Measurements from ENCODE around the gene S100B.
"Not testable (repeated sequence)": the region's sequence is repeated elsewhere in the genome, so short reads cannot be mapped to it uniquely, and the experiment has no call there.

The S100B gene

DNA sequence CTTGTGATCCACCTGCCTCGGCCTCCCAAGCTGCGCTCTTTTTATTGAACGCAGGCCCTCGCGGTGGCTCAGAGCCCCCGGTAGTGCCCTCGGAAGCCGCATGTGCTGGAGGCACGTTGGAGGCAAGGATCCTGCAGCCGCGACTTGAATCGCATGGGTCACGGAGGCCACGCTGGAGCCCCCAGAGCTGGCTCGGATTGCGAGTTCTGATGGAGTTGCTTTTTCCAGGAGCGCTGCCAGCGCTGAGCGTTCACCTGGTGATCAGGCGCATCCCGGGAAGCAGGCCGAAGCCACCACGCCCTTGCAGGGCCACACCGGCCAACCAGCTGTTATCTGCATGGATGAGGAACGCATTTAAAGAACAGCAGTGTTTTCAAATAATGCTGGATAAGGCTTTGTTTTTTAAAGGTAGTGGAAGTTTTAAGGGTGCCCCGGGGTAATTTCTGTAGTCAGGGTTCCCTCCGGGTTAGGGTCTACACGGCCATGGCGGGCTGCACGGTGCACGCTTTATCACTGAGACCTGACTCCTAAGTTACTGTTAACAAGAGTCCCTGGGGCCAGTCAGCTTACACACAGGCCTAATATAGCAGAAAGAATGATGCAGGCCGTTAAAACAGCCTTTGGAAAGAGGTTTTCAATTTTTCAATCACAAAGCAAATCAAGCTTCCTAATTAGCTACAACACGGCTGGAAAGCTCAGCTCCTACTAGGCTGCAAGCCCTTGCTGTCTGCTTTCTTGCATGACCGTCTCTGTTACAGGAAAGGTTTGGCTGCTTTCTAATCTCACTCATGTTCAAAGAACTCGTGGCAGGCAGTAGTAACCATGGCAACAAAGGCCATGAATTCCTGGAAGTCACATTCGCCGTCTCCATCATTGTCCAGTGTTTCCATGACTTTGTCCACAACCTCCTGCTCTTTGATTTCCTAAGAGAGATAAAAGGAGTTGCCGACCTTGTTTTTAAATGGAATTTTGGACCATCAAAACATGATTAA, 6.0 kb downstream of the S100B start:
- DNase-seq = no peak

DNA sequence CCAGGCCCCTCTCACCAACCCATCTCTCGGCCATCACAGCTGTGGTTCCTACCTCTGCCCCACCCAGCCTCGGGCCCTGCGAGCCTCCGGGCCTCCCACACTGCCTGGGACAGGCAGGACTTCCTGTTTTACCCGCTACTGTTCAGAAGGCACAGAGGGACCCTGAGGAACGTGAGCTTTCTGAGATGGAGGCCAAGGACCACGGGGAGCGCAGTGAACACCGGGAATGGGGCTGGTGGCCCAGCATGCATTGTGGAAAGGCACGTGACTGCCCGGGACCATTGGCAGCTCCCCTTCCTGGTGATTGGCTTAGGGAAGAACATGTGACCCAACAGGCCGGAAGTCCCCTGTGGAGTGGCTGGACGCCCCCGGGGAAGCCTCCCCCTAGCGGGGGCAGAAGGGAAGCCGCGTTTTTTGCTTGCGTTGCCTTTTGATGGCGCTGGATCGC, 7.0 kb downstream of the S100B start:
- DNase-seq = no peak

DNA sequence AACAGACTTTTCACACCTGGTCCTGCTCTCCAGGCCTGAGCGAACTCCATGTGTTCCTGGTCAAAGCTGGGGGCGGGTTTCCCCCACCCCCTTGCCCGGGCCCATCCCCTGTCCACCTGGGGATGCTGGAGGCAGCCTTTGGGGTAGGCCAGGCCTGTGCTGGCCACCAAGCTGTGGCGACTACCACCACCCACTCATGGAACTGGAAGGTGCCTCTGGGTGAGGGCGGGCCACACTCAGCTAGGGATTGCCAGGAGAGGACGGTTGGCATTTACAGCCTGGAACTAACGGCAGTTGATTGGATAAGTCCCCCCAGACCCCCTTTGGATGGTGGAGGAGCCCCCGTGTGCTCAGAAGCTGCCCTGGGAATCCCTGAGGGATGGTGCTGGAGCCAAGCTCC, 7.9 kb downstream of the S100B start:
- no peak for DNase-seq

DNA sequence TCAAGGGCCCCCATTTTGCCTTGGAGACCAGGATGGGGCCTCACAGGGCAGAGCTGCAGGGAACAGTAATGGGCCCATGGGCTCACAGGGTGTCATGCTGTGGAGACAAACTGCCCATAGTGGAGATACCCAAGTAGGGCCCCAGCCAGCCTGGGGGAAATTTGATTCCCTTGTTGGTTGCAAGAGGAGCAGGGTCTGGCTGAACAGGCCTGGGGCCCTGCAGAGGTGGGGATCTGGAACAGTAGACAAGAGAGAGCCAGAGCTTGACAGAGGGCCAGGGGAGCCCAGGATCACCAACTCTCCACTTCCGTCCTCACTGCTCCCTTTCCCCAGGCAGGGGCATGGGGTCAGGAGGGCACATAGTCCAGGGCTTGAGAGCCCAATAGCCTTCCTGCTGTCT, 8.7 kb downstream of the S100B start:
- no peak for DNase-seq

DNA sequence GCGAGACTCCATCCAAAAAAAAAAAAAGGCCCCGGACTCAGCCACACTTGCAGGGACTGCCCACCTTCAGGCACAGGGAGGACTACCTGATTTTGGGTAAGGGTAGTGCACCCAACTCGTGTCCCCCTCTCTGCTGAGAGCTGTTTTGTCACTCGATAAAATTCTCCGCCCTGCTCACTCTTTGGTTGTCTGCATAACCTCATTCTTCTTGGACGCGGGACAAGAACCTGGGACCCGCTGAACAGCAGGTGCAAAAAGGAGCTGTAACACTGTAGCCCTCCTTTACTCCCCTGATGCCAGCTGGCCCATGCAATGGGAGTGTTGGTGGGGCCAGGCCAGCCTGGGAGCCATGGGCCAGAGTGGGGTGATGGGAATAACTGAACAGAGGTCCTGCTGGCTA, 10.6 kb downstream of the S100B start:
- no peak for DNase-seq

DNA sequence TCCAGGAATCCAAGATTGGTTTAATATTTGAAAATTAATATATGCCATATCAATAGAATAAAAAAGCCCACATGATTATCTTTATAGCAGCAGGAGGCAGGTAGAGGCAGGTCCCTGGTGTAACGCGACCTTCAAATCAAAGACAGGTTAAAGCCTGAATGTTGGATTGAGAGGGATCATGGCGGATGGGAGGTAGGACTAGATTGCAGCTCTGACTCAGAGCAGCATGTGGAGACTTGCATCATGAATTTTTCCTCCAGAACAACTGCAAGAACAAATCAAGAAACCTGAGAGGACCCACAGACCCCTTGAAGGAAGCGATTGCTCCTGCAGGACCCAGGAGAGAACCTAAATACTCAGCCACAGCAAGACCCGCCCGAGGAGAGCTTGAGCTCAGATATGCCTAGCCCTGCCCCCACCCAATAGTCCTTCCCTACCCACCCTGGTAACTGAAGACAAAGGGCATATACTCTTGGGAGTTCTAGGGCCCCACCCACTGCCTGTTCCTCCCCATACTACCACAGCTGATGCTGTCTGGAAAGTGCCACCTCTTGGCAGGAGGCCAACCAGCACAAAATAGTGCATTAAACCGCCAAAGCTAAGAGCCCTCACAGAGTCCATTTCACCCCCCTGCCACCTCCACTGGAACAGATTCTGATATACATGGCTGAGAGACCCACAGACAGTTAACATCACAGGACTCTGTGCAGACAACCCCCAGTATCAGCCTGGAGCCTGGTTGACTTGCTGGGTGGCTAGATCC, 19.5 kb downstream of the S100B start:
- no peak for DNase-seq

DNA sequence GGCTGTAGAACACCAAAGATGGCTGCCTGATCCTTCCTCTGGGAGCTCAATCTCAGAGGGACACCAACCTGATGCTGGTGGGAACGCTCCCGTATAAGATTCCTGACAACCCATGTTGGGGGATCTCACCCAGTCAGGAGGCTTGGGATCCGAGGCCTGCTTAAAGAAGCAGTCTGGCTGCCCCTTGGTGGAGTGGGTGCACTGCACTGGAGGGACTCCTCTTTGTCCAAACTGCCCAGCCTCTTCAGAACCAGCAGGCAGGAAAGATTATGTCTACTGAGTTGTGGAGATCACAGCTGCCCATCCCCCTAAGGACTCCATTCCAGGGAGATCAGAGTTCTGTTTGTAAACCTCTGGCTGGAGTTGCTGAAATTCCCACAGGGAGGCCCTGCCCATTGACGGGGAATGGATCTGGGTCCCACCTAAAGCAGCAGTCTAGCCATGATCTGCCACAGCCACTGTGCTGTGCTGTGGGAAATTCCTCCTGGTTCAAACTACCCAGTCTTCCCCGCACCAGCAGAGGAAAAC, 23.0 kb downstream of the S100B start:
- no peak for DNase-seq

DNA sequence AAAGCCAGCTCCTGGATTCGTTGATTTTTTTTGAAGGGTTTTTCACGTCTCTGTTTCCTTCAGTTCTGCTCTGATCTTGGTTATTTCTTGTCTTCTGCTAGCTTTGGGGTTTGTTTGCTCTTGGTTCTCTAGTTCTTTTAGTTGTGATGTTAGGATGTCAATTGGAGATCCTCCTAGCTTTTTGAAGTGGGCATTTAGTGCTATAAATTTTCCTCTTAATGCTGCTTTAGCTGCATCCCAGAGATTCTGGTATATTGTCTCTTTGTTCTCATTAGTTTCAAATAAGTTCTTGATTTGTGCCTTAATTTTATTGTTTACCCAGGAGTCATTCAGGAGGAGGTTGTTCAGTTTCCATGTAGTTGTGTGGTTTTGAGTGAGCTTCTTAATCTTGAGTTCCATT, 25.5 kb downstream of the S100B start:
- not testable (repeated sequence) for DNase-seq

DNA sequence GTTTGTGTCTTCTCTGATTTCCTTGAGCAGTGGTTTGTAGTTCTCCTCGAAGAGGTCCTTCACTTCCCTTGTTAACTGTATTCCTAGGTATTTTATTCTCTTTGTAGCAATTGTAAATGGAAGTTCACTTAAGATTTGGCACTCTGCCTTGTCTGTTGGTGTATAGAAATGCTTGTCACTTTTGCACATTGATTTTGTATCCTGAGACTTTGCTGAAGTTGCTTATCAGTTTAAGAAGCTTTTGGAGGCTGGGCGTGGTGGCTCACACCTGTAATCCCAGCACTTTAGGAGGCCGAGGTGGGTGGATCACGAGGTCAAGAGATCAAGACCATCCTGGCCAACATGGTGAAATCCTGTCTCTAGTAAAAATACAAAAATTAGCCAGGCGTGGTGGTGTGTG, 27.1 kb downstream of the S100B start:
- DNase-seq = not testable (repeated sequence)

DNA sequence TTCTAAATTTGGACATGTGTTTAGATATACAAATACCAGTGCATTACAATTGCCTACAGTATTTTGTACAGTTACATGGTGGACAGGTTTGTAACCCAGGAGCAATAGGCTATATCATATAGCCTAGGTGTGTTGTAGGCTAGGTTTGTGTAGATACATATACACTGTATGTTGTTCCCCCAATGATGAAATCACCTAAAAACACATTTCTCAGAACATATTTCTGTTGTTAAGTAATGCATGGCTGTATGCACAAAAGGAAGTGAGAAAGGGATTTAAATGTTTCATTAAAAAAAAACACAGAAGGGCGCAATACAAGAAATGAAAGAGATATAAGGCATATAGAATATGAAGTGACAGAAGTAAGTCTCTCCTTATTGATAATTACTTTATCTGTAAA, 32.0 kb downstream of the S100B start:
- DNase-seq = no peak

DNA sequence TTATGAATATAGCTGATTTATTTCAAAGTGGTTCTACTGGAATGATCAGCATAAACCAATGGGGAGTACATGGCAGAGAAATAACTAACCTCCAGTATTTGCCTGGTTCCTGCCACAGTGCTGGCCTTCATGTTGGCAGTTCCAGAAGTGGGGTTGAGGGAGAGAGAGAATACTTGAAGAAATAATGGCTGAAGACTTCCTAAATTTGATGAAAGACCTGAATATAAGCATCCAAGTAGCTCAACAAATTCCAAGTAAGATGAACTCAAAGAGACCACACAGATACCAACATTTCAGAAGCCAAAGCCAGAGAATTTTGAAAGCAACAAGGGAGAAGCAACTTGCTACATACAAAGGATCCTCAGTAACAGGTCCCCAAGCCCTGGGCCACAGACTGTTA, 34.3 kb downstream of the S100B start:
- DNase-seq = no peak

DNA sequence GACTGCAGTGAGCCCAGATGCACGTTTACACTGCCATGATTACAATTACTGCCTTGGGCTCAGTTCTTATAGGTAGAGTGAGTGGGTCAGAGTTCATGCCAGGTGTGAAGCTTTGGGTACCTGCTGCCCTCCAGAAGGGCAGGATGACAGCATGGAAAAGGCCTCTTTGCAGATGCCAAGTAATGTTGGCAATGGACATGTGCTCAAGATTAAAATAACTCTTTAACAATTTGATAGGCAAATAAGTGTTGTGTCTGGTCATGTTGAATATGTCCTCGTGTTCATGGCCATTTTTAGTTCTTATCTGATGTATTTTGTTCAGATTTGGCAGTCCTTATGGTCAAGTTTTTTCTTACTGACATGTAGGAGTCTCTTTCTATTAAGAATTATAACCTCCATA, 34.8 kb downstream of the S100B start:
- DNase-seq = no peak

DNA sequence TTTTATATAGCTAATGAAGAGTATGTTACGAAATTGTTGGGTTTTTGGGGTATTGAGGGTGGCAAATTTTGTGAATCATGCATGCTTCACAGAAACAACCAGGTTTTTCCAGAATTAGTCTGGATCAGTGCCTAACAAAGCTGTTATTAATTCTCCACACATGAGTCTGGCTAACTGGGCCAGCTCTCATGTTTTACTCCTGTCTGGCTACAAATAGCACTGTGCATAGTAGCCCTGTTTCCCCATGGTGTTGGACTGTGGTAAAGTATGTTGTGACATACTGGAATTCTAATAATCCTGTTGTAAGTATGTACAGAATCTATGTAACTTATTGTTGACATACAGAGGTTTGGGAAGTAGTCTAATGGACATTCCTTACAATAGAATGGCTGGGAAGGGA, 35.8 kb downstream of the S100B start:
- DNase-seq = no peak

DNA sequence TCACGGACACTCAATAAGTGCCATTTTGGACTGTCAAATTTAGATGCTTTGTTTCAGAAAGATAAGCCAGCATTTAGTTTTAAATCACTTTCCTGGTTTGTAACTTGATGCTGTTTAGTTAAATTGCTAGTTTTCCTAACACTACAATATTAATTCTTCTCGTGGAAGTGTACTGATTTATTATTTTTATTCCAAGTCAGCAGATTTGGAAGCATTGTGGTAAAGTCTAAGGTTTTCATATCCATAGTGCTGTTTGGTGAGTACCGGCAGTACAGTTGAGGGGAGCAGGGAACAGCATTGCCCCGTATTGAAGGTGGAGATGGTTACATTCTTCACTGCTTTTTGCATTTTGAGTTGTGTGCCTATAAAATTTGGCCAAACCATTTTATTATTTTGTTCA, 36.3 kb downstream of the S100B start:
- DNase-seq = no peak

DNA sequence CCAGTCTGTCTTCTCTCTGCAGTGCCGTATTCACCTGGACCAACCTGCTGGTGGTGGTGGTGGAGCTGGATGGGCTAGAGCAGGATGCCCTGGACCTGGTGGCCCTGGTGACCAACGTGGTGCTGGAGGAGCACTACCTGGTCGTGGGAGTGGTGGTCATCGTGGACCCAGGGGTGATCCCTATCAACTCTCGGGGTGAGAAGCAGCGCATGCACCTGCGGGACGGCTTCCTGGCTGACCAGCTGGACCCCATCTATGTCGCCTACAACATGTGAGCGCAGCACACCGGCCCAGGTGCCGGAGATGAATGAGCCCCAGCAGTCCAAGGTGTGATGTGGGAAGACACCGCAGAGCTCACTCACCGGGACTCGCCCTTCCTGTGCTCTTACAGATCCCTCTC, 37.5 kb downstream of the S100B start:
- DNase-seq = no peak

DNA sequence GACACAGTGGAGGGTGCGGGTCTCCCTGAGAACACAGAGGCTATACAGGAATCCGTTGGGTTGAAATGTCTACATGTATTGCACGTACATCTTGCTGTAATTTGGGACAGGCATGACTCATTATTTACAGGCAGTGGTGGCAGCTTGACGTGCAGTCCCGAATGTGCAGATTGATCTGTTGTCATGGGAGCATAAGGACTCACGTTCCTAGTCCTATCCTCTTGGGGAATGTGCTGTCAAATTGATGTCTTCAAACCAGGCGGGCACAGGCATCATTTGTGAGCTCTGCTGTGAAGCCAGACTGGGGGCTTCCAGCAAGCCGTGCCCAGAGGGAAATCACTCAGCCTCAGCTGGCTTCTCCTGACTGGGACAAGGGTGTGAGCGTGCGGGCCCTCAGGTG, 40.5 kb downstream of the S100B start:
- DNase-seq = no peak

DNA sequence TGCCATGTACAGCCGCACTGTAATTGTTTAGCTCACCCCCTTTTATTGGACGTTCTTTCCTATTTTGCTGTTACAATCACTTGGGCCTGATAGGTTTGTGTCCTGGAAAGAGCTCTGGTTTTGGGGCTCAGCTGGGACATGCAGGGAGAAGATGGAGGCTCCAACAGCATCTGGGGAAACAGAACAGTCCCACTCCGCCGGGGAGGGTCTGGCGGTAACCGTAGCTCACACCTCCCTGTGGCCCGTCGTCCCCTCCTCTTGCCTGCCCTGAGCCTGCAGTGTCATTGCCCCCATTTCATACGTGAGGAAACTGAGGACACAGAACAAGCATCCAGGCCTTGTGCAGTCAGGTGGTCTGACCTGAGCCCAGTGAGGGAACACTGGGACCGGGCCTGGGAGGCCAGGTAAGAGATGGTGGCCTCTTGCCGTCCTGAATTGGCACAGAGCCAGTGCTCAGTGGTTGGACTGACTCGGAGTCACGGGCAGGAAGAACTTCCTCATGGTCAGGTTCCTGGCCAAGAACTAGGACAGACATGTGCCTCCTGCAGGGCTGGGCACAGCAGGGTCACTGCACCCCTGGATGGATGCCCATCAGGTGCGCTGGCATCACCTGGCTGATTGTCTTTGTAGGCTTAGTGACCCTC, 41.8 kb downstream of the S100B start:
- no peak for DNase-seq

DNA sequence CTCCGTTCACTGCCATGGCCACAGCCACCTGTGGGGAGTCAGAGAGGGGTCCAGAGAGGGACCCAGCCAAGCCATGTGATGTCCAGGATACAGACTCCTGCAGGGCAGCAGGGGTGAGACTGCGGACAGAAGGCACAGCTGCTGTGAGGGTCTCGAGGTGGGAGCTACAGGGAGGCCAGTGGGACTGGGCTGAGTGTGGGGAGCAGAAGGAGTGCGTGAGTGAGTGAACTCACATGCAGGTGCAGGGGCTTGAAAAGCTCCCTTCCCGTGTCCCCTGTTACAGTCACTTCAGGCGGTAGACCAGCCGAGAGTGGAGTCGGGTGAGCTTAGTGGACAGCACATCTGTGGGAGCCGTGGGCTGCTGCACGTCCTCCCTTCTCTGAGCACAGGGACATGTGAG, 42.4 kb downstream of the S100B start:
- DNase-seq = no peak

DNA sequence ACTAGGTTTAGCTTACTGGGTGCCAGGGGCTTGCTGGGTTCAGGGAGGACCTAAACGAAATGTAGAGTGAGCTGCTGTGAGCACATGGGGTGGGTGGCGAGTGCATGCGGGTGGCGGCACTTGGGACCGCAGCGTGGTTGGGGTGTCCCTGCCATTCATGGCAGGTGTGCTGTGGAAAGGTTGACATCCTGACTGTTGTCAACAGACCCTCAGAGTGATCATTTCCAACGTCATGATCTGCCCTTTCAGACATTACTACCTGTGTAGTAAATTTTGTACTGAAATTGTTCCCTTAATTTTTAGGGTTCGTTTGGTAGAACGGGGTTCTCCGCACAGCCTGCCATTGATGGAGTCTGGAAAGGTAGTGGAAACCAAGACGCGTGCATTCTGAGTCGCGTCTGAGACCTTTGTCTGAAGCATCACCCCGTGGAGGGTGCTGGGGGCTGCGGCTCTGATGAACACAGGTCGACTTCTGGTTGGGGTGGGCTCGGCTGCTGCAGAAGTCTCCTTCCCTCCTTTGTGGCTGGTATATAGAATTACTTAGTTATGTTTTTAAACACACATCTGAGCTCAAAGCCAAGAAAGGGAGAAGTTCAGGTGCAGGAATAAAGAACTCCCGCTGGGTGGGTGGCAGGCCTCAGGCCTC, 43.3 kb downstream of the S100B start:
- no peak for DNase-seq

DNA sequence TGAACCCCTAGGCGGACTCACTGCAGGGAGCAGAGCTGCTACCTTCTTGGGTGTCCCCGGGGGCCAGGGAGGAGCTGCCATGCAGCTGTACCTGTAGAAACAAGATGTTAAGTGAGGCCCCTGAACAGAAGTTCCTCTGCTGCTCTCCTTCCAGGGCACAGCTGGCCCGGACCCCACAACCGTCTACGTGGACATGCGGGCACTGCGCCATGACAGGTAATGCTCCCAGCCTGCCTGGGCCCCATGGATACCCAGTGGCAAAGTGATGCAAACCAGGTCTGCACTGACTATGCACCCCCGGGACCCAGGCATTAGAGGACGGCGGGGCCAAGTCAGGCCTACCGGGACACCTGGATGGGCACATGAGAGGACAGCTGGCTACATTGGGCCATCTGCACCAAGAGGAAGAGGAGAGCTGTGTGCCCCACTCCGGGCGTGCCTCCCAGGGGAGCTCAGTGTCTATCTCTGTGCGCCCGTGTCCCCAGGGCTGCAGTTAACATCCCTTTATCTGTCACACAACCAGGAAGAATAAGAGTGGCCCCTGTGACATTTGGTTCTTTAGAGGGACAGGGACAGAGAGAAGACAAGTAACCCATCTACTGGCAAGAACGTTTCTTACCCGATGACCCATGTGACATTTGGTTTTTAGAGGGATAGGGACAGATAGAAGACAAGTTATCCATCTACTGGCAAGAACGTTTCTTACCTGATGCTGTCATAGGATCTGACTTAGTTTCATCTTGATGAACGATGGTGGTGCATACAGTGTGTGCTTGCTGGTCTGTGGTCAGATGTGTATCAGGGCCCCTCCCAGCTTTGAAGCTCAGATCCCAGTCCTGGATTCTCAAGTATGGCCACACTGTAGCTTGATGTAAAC, 44.1 kb downstream of the S100B start:
- DNase-seq = no peak

DNA sequence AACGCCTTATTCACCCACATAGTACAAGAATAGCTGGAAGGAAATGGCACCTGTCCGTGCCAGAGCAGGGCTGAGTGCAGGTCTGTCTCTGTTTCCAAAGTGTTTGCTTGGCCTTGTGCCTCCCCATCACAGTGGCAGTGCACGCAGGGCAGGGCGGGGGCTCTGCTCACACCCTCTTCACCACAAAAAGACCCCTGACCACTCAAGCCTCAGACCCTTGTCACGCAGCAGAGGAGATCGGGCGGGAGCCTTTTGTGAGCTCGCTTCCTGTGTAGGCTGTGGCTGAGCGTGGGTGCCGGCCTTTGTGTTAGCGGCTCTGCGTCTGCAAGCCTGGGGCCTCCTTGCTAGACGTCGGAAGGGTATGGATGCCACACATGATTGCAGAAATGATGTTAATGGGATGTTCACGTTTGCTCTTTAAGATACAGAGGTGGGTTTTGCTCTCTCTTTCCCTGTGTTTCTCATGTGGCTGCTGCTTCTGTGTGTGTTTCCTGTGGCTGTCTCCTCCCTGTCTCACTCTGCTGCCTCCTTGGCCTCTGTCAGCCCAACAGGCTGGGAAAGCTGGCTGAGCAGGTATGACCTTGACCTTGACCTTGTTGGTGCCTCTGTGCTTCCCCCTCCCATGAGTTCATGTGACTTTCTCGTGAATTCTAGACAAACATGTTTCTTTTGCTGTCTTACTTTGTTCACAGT, 45.4 kb downstream of the S100B start:
- DNase-seq = no peak
